T47D (cell line): Measurements from ENCODE around the gene PFDN1.

Experiments used
- DNase-seq, 2 experiments: peaks; one replicate each; pipeline versions ENCODE4 v3.0.0 to v3.0.0-alpha.2; 2011 to 2012; ENCODE audit warnings: low read depth in 1 of 2, low spot score in 1 of 2
- JUND ChIP-seq: IDR thresholded peaks from 2 replicates; pipeline ENCODE4 v1.6.1; 2012; ENCODE audit warnings: low read depth
- in situ Hi-C: cut with HindIII; loops from 2 replicates; pipeline ENCODE4 v1.10.0; 2016; ENCODE audit warnings: low sequenced_read_pairs, low pct_unique_long_range_greater_than_20kb

Gene PFDN1

GRCh38 chr5:140232731-140233130, 70.2 kb downstream of the PFDN1 start:
- in situ Hi-C loops, result no loop called here
- no peak for TF ChIP-seq JUND
- no peak for DNase-seq

- DNase-seq, result no peak
- in situ Hi-C loops, result no loop called here
- TF ChIP-seq JUND, result no peak
These were observed 72.5 kb downstream of the PFDN1 start for GRCh38 chr5:140230373-140230772.

GRCh38 chr5:140228364-140228837, 74.5 kb downstream of the PFDN1 start:
- DNase-seq, result no peak
- TF ChIP-seq JUND, result no peak
- in situ Hi-C loops, result no loop called here

- no peak for TF ChIP-seq JUND
- in situ Hi-C loops, result no loop called here
- no peak for DNase-seq
These were observed 75.9 kb downstream of the PFDN1 start for GRCh38 chr5:140227046-140227445.

GRCh38 chr5:140225396-140225795, 77.5 kb downstream of the PFDN1 start:
- in situ Hi-C loops, result no loop called here
- no peak for DNase-seq
- TF ChIP-seq JUND, result no peak

GRCh38 chr5:140224658-140225057, 78.2 kb downstream of the PFDN1 start:
- no peak for DNase-seq
- in situ Hi-C loops, result no loop called here
- TF ChIP-seq JUND, result no peak

GRCh38 chr5:140223567-140223966, 79.3 kb downstream of the PFDN1 start:
- no peak for DNase-seq
- no peak for TF ChIP-seq JUND
- in situ Hi-C loops, result no loop called here

GRCh38 chr5:140222416-140222815, 80.5 kb downstream of the PFDN1 start:
- DNase-seq, result no peak
- in situ Hi-C loops, result no loop called here
- no peak for TF ChIP-seq JUND

- TF ChIP-seq JUND, result no peak
- in situ Hi-C loops, result no loop called here
- no peak for DNase-seq
These were observed 81.1 kb downstream of the PFDN1 start for GRCh38 chr5:140221697-140222223.

- in situ Hi-C loops, result no loop called here
- TF ChIP-seq JUND, result no peak
- no peak for DNase-seq
These were observed 82.2 kb downstream of the PFDN1 start for GRCh38 chr5:140220698-140221064.

- in situ Hi-C loops, result no loop called here
- no peak for TF ChIP-seq JUND
These were observed 82.7 kb downstream of the PFDN1 start for GRCh38 chr5:140220032-140220697.

GRCh38 chr5:140219068-140219991, 83.6 kb downstream of the PFDN1 start:
- TF ChIP-seq JUND, result no peak
- no peak for DNase-seq
- in situ Hi-C loops, result no loop called here

More at GRCh38 chr5:140220032-140220697, 82.7 kb downstream of the PFDN1 start:
- no peak for DNase-seq
